ENCODE results near the gene B3GNT9. TPM values are rescaled to one million over a fixed set of nuclear protein-coding genes. Genes with fewer than 3 reads are reported as not detected.

B3GNT9 gene, protein sequence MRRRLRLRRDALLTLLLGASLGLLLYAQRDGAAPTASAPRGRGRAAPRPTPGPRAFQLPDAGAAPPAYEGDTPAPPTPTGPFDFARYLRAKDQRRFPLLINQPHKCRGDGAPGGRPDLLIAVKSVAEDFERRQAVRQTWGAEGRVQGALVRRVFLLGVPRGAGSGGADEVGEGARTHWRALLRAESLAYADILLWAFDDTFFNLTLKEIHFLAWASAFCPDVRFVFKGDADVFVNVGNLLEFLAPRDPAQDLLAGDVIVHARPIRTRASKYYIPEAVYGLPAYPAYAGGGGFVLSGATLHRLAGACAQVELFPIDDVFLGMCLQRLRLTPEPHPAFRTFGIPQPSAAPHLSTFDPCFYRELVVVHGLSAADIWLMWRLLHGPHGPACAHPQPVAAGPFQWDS
- 10 to 100 TPM in 2 of 4 donors, 1 to 10 TPM in 2; 4.1 to 13.1 (median 8.4) TPM for total RNA-seq

DNA sequence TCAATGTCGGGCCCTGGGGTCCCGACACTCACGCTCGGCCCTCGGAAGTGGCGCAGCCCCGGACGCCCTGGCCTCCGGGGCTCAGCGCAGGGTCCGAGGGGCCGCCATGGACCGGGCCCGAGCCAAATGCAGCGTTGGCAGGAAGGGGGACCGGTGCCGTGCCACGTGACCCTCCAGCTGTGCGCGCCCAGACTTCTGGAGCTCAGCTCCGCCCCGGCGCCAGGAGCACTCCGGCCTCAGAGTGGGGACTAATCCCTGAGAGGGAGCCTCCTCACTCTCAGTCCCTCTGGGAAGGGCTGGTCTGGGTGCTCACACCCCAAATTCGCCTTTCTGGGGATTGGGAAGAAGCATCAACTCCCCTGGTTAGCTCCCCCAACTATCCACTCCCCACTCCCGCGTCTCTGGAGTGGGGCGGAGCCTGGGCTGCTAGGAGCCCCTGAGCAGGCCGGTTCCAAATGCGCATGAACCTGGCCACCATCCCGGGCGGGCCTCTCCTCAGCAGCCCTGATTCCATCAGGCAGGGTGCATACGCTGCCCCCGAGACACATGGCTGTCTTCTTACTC is at the start of gene B3GNT9:
B3GNT9 (minus strand) TSS at position 166 of the 564 bp plus-strand sequence. CDS start 513 bp downstream, outside the sequence.
- Histone ChIP-seq H3K4me1 (peaks cover 20 to 73% (median 33%) of the 10 kb centered on the region in 3 donors), H3K27me3 (no peaks in the 10 kb centered on the region), H3K9me3 (no peaks in the 10 kb centered on the region), H3K36me3 (peaks cover 0 to 39% (median 7%) of the 10 kb centered on the region in 3 donors), H3K27ac (peak within 1 kb of the TSS; percentile 83 to 92 (median 86)), H3K4me3 (peak within 1 kb of the TSS; percentile 55 to 81 (median 70))
- DNase-seq, result no peak
- intact Hi-C loops (cut with DNase I), result loop anchor here (10.0 kb wide), 1 partner anchor 136 kb away; no protein-coding TSS in a partner anchor
- TF ChIP-seq, protein P1, sequence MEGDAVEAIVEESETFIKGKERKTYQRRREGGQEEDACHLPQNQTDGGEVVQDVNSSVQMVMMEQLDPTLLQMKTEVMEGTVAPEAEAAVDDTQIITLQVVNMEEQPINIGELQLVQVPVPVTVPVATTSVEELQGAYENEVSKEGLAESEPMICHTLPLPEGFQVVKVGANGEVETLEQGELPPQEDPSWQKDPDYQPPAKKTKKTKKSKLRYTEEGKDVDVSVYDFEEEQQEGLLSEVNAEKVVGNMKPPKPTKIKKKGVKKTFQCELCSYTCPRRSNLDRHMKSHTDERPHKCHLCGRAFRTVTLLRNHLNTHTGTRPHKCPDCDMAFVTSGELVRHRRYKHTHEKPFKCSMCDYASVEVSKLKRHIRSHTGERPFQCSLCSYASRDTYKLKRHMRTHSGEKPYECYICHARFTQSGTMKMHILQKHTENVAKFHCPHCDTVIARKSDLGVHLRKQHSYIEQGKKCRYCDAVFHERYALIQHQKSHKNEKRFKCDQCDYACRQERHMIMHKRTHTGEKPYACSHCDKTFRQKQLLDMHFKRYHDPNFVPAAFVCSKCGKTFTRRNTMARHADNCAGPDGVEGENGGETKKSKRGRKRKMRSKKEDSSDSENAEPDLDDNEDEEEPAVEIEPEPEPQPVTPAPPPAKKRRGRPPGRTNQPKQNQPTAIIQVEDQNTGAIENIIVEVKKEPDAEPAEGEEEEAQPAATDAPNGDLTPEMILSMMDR (IDR thresholded peaks at IDR 0.05), result no peak
- TF ChIP-seq POLR2A (IDR thresholded peaks at IDR 0.05), result peak in 1 of 4 donors; percentile 34
- no CpG with 5 or more reads among the region's 34 CpGs for WGBS, 2 donors

DNA sequence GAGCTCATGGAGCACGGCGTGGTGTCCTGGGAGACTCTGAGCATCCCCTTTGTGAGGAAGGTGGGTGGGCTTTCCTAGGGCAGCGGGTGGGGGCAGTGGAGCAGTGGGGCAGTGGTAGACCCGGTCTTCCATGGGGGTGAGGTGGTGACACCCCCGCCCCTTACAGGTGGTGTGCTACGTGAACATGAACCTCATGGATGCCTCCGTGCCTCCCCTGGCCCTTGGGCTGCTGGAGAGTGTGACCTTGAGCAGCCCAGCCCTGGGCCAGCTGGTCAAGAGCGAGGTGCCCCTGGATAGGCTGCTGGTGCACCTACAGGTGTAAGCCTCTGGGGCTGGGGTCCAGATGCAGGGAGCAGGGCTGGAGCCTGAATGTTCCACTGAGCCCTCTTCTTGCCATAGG is 49.7 kb upstream of the B3GNT9 start:
- WGBS, 2 donors, result no CpG with 5 or more reads among the region's 8 CpGs
- Histone ChIP-seq H3K36me3 (peaks cover 52 to 83% (median 56%) of the 10 kb centered on the region in 3 donors), H3K4me1 (peaks cover 11 to 47% (median 15%) of the 10 kb centered on the region in 3 donors), H3K27me3 (no peaks in the 10 kb centered on the region), H3K27ac (no peak overlapping the region), H3K4me3 (peak overlapping the region in 1 of 4 donors; percentile 70), H3K9me3 (no peaks in the 10 kb centered on the region)
- TF ChIP-seq, protein P1 (IDR thresholded peaks at IDR 0.05), result no peak
- TF ChIP-seq POLR2A (IDR thresholded peaks at IDR 0.05), result no peak
- intact Hi-C loops (cut with DNase I), result no loop called here
- no peak for DNase-seq

DNA sequence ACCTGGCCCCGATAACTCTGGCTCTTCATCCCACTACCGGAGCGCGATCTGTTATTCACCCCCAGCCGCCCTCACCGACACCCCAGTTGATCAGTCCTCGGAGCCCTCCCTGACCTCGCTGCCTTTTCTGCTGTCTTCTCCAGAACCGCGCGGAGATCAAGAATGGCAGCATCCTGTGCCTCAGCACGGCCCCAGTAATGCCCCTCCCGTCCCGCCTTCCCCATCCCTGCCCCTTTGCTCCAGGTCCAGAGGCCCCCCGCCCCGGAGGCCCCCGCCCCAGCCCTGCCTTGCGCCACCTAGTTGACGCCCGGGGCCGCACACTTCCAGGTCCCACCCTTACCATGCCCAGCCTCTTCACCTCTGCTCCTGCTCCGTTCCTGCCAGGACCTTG is 49.0 kb upstream of the B3GNT9 start:
- no peaks in the 10 kb centered on the region for H3K9me3 ChIP-seq
- H3K27ac ChIP-seq, result peak overlapping the region; percentile 82 to 93 (median 86)
- no peaks in the 10 kb centered on the region for H3K27me3 ChIP-seq
- peak overlapping the region; percentile 58 to 70 (median 63) for H3K4me3 ChIP-seq
- WGBS, 2 donors, result 18 to 27% methylated on average over 9 to 15 of the region's 22 CpGs
- H3K36me3 ChIP-seq, result peaks cover 57 to 84% (median 63%) of the 10 kb centered on the region in 3 donors
- DNase-seq, result no peak
- TF ChIP-seq, protein P1 (IDR thresholded peaks at IDR 0.05), result peak in 2 of 6 experiments; percentile 2 to 5
- no peak for TF ChIP-seq POLR2A (IDR thresholded peaks at IDR 0.05)
- peaks cover 11 to 51% (median 15%) of the 10 kb centered on the region in 3 donors for H3K4me1 ChIP-seq
- intact Hi-C loops (cut with DNase I), result no loop called here

DNA sequence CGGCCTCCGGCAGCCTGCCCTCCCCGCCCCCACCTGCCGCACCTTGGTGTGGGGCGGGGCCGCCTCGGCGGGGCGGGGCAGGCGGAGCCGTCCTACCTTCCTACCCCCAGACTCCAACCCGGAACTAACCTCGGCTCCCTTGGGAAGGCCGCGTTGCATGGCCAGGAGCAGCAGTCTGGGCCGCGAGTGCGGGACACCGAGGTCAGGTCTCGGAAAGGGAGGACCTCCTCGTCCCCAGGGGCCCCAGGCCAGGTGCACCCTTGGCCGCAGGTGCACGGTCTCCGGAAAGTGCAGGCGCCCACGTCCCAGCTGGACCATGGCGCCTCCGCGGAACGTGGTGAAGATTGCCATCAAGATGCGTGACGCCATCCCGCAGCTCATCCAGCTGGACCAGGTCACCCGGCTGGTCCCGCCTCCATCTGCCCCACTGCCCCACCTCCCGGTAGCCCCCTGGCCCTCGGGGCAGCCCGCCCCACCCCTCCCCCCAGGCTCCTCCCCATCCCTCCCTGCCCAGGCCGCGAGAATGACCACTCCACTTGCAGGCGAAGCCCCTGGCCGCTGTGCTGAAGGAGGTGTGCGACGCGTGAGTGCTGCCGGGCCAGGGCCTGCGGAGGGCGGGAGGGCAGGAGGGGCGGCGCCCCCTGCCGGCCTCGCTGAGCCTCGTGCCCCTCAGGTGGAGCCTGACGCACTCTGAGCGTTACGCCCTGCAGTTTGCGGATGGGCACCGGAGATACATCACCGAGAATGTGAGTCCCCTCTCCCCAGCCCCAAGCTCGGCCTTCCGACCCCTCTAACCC is 48.4 kb upstream of the B3GNT9 start, which contains the start of gene ELMO3:
ELMO3 (plus strand) TSS at position 121 of the 797 bp plus-strand sequence; CDS start at position 317, 196 bp downstream.
- Histone ChIP-seq H3K27me3 (no peaks in the 10 kb centered on the region), H3K4me3 (peak within 1 kb of the TSS; percentile 58 to 70 (median 63)), H3K4me1 (peaks cover 11 to 56% (median 15%) of the 10 kb centered on the region in 3 donors), H3K36me3 (peaks cover 61 to 84% (median 67%) of the 10 kb centered on the region in 3 donors), H3K9me3 (no peaks in the 10 kb centered on the region), H3K27ac (peak within 1 kb of the TSS; percentile 82 to 93 (median 86))
- TF ChIP-seq POLR2A (IDR thresholded peaks at IDR 0.05), result peak in 2 of 4 donors; percentile 38 to 54
- TF ChIP-seq, protein P1 (IDR thresholded peaks at IDR 0.05), result peak; percentile 18 to 69 (median 48)
- no peak for DNase-seq
- intact Hi-C loops (cut with DNase I), result no loop called here
- WGBS, 2 donors, result 34 to 52% methylated on average over 3 to 15 of the region's 61 CpGs
